NCI-H345 treated with DMSO at 0.1 percent for 48 hours (cell line): Measurements from ENCODE around the gene VAMP7.
"Not testable (repeated sequence)": the region's sequence is repeated elsewhere in the genome, so short reads cannot be mapped to it uniquely, and the experiment has no call there.

Experiments
- DNase-seq: peaks from one replicate; lab custom pipeline; 2025; ENCODE audit not compliant: unreplicated experiment; lab: John Stamatoyannopoulos, UW

The VAMP7 gene

GRCh38 chrX:155986995-155987394 lies 105.8 kb downstream of the VAMP7 start:
- not testable (repeated sequence) for DNase-seq

- DNase-seq: no peak
These were observed 107.7 kb downstream of the VAMP7 start for GRCh38 chrX:155988859-155989258.
